Vagina (tissue), 2 donors: Measurements from ENCODE around the gene ALDH8A1.

Experiments
- POLR2A ChIP-seq, 2 donors: fragments of 450-650 bp; IDR thresholded peaks; one replicate each; pipeline ENCODE4 v1.6.1; 2017; ENCODE audit warnings: antibody characterized with exemption in 2 of 2, mild to moderate bottlenecking in 2 of 2, moderate library complexity in 2 of 2
- POLR2AphosphoS5 ChIP-seq, 2 donors: sonication (generic); formaldehyde crosslinking; IDR thresholded peaks; one replicate each; pipeline ENCODE4 v1.9.0; 2017; ENCODE audit warnings: antibody characterized with exemption in 2 of 2, mild to moderate bottlenecking in 2 of 2, low read depth in 1 of 2; ENCODE audit not compliant: insufficient read depth in 1 of 2
- TF ChIP-seq, protein P1 (sequence below), 3 experiments: fragments of 450-650 bp in 2 of 3; fragments of 200-600 bp in 1 of 3; sonication (generic) in 1 of 3; IDR thresholded peaks; one replicate each; pipeline ENCODE4 v1.5.1; 2017 to 2019; ENCODE audit warnings: antibody characterized with exemption in 3 of 3, mild to moderate bottlenecking in 2 of 3, moderate library complexity in 2 of 3

DNA sequence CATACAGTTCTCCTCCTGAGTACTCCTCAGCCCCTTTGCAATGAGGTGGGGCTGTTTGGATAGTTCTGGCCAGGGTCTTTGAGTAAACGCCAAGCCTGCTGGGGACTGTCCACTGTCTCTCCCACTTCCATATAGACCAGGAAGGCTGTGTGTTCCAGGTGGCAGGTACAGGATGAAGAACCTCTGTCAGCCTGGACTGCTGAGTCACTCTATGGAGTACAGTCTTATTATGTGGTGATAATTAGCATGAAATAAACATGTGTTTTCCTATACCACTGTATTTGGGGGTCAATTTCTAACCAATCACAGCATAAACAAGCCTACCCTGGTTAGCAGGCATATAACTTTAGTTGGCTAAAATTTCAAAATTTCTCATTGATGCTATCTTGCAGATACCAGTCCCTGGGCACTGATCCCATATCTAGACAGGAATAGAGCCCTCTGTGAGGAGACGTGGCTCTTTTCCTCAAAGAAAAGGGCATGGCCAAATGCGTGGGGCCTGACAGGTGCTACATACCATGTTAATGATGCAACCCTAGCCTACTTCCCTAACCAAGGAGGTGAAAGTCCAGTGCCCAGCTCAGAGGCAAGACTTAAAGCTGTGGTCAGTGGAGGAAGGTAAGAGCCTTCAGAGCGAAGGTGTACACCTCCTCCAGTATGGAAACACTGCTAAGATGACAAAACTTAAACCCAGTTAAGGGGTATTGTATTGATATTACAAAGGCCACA lies 4.5 kb upstream of the ALDH8A1 start:
- no peak for TF ChIP-seq POLR2A (IDR thresholded peaks at IDR 0.05)
- TF ChIP-seq, protein P1, sequence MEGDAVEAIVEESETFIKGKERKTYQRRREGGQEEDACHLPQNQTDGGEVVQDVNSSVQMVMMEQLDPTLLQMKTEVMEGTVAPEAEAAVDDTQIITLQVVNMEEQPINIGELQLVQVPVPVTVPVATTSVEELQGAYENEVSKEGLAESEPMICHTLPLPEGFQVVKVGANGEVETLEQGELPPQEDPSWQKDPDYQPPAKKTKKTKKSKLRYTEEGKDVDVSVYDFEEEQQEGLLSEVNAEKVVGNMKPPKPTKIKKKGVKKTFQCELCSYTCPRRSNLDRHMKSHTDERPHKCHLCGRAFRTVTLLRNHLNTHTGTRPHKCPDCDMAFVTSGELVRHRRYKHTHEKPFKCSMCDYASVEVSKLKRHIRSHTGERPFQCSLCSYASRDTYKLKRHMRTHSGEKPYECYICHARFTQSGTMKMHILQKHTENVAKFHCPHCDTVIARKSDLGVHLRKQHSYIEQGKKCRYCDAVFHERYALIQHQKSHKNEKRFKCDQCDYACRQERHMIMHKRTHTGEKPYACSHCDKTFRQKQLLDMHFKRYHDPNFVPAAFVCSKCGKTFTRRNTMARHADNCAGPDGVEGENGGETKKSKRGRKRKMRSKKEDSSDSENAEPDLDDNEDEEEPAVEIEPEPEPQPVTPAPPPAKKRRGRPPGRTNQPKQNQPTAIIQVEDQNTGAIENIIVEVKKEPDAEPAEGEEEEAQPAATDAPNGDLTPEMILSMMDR (IDR thresholded peaks at IDR 0.05) = no peak
- TF ChIP-seq POLR2AphosphoS5 (IDR thresholded peaks at IDR 0.05; ENCODE audit: insufficient read depth in 1 of 2, low read depth in 1 of 2) = no peak
